ENCODE data around the gene PPOX. TPM values are rescaled to one million over a fixed set of nuclear protein-coding genes. Genes with fewer than 3 reads are reported as not detected.
A peak's percentile ranks its signal among the peaks of the same experiment; 100 is the strongest.

Gene PPOX
- total RNA-seq, 1 experiment from 2014 or later = 25.4 TPM

DNA sequence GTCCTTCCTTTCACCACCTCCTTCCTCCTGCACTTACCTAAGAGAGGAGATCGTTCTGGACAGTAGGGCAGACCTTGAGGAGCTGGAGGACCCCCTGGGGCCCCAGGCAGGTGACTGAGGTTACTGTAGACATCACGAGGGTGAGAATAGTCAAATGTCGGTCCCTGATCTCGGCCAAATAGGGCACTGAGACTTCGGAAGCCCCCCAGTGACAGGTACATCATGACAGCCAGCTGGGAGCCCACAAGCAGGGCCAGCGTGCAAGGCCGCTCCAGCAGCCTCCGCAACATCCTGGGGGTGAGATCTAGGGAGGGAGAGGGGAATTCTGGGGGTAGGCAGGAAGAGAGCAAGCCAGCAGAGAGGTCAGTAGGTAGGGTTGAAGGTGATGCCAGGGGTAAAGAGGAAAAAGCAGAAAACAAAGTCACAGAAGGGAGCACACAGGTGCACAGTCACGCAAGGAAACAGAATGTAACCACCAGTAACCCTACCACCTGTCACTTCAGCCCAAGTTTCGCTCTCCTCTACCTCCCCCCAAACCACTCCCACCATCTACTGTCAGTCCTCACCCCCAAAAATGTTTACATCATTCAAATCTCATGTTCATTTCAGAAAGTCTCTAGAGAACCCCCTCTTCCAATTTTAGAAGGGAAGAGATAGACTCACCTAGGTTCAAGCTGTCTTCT is 9.7 kb downstream of the PPOX start:
- Mint-ChIP-seq H3K4me3 (ENCODE audit: unreplicated experiment) (peak overlapping the region; percentile 85), H3K9me3 (ENCODE audit: unreplicated experiment) (no peaks in the 10 kb centered on the region), H3K36me3 (ENCODE audit: insufficient read depth, unreplicated experiment) (peaks cover 43% of the 10 kb centered on the region), H3K27me3 (ENCODE audit: insufficient read depth, unreplicated experiment) (no peaks in the 10 kb centered on the region), H3K4me1 (ENCODE audit: low read depth, unreplicated experiment) (peaks cover 14% of the 10 kb centered on the region), H3K27ac (ENCODE audit: unreplicated experiment) (peak overlapping the region; percentile 96)
- CTCF ChIA-PET = interaction anchor here (1.4 kb wide), 1 partner anchor 10 kb away, joined by 22 read pairs; the partner anchor contains the start of gene PPOX
- TF ChIP-seq, protein P1, sequence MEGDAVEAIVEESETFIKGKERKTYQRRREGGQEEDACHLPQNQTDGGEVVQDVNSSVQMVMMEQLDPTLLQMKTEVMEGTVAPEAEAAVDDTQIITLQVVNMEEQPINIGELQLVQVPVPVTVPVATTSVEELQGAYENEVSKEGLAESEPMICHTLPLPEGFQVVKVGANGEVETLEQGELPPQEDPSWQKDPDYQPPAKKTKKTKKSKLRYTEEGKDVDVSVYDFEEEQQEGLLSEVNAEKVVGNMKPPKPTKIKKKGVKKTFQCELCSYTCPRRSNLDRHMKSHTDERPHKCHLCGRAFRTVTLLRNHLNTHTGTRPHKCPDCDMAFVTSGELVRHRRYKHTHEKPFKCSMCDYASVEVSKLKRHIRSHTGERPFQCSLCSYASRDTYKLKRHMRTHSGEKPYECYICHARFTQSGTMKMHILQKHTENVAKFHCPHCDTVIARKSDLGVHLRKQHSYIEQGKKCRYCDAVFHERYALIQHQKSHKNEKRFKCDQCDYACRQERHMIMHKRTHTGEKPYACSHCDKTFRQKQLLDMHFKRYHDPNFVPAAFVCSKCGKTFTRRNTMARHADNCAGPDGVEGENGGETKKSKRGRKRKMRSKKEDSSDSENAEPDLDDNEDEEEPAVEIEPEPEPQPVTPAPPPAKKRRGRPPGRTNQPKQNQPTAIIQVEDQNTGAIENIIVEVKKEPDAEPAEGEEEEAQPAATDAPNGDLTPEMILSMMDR (IDR thresholded peaks at IDR 0.05; ENCODE audit: insufficient read depth in 1 of 2, low read depth in 1 of 2, low read length in 1 of 2, severe bottlenecking in 1 of 2, unreplicated experiment in 1 of 2) = no peak
- Histone ChIP-seq H3K36me3 (ENCODE audit: control insufficient read depth, insufficient read depth, low read length) (peaks cover 6% of the 10 kb centered on the region), H3K4me3 (ENCODE audit: low read depth, low read length) (no peak overlapping the region), H3K27me3 (replicated peaks; ENCODE audit: control insufficient read depth, insufficient read depth, low read length) (no peaks in the 10 kb centered on the region), H3K9me3 (no peaks in the 10 kb centered on the region), H3K4me1 (peaks cover 4% of the 10 kb centered on the region)
- intact Hi-C loops (cut with micrococcal nuclease; ENCODE audit: unreplicated experiment) = loop anchor here (5.0 kb wide), 1 partner anchor 59 kb away; the partner anchor contains the start of genes NIT1 and PFDN2
- DNase-seq = no peak
- POLR2A ChIA-PET = interaction anchor here (2.4 kb wide), 1 partner anchor 10 kb away, joined by 25 read pairs; the partner anchor contains the start of gene PPOX
- no TSS peak for BruUV-seq (replicated peaks)

DNA sequence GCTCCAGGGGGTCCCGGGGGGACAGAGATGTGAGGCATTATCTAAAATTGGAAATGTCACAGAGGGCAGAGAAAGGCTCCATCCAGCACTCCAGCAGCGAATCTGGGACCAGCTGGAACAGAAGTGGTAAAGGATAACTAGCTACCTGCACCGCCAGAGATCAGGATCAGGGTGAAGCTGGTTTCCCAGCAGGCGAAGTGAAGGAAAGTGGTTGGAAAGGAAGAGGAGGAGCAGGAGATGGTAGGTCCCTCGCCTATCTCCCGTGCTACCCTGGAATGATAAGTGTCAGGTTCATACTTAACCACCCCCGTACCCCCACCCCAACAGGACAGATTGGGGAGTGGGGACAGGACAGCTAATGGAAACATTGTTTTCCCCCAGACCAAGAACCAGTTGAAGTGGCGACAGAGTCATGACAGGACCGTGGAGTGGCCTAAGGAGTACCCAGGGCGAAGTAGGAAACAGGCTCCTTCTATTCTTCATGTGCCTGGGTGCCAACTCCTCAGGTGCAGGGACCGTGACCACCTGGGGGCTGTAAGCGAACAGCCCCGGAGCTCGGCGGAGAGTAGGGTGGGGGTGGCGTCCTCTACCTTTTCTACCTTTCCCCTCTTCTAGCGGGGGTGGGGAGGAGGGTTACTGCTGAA is 10.4 kb downstream of the PPOX start:
- Mint-ChIP-seq H3K27ac (ENCODE audit: unreplicated experiment) (peak overlapping the region; percentile 96), H3K9me3 (ENCODE audit: unreplicated experiment) (no peaks in the 10 kb centered on the region), H3K36me3 (ENCODE audit: insufficient read depth, unreplicated experiment) (peaks cover 37% of the 10 kb centered on the region), H3K4me1 (ENCODE audit: low read depth, unreplicated experiment) (peaks cover 14% of the 10 kb centered on the region), H3K4me3 (ENCODE audit: unreplicated experiment) (peak overlapping the region; percentile 85), H3K27me3 (ENCODE audit: insufficient read depth, unreplicated experiment) (no peaks in the 10 kb centered on the region)
- DNase-seq = no peak
- Histone ChIP-seq H3K4me3 (ENCODE audit: low read depth, low read length) (peak overlapping the region; percentile 91), H3K36me3 (ENCODE audit: control insufficient read depth, insufficient read depth, low read length) (peaks cover 4% of the 10 kb centered on the region; the same call in 1 of the 2 replicates), H3K4me1 (peaks cover 4% of the 10 kb centered on the region), H3K9me3 (no peaks in the 10 kb centered on the region), H3K27me3 (replicated peaks; ENCODE audit: control insufficient read depth, insufficient read depth, low read length) (no peaks in the 10 kb centered on the region)
- BruUV-seq (replicated peaks) = no TSS peak
- TF ChIP-seq, protein P1 (IDR thresholded peaks at IDR 0.05; ENCODE audit: insufficient read depth in 1 of 2, low read depth in 1 of 2, low read length in 1 of 2, severe bottlenecking in 1 of 2, unreplicated experiment in 1 of 2) = no peak
- intact Hi-C loops (cut with micrococcal nuclease; ENCODE audit: unreplicated experiment) = loop anchor here (5.0 kb wide), 1 partner anchor 59 kb away; the partner anchor contains the start of genes NIT1 and PFDN2
- ChIA-PET CTCF (interaction anchor here (1.1 to 1.4 kb wide), 2 partner anchors 11 to 49 kb away, joined by 3 to 22 read pairs; partner anchors contain the start of genes PPOX and TOMM40L), POLR2A (interaction anchor here (0.6 to 2.4 kb wide), 6 partner anchors 9 to 213 kb away, joined by 4 to 25 read pairs (median 7); partner anchors contain the start of genes NDUFS2, PPOX, TOMM40L and USP21)
